ENCODE results near the gene SP8. TPM values are rescaled to one million over a fixed set of nuclear protein-coding genes. Genes with fewer than 3 reads are reported as not detected.
A peak's percentile ranks its signal among the peaks of the same experiment; 100 is the strongest.

Gene SP8
- total RNA-seq, 1 donor from 2014 or later, result 33.7 TPM

DNA sequence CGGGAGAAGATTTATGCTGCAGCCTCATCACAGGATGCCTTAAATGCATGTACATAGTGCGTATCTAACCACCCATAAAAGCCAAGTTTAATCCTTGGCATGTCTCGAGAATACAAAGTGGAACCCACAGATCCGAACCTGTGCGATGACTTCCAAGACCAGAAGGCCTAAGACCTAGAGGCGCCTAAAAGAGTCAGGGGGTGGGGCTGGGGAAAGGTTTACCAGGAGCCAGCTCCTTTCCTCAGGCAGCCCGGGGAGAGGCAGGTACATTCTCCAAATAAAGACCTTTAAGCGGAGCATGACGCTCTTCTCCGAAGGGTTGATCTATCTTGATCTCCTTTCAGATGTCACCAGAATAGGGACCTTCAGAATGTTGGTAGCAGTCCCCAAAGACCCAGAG is 9.7 kb downstream of the SP8 start:
- peaks cover 92% of the 10 kb centered on the region for H3K27me3 Mint-ChIP-seq (ENCODE audit: low read depth)
- peaks cover 57% of the 10 kb centered on the region for H3K4me1 Mint-ChIP-seq
- H3K27ac Mint-ChIP-seq (ENCODE audit: unreplicated experiment), result no peak overlapping the region
- TF ChIP-seq, protein P1, sequence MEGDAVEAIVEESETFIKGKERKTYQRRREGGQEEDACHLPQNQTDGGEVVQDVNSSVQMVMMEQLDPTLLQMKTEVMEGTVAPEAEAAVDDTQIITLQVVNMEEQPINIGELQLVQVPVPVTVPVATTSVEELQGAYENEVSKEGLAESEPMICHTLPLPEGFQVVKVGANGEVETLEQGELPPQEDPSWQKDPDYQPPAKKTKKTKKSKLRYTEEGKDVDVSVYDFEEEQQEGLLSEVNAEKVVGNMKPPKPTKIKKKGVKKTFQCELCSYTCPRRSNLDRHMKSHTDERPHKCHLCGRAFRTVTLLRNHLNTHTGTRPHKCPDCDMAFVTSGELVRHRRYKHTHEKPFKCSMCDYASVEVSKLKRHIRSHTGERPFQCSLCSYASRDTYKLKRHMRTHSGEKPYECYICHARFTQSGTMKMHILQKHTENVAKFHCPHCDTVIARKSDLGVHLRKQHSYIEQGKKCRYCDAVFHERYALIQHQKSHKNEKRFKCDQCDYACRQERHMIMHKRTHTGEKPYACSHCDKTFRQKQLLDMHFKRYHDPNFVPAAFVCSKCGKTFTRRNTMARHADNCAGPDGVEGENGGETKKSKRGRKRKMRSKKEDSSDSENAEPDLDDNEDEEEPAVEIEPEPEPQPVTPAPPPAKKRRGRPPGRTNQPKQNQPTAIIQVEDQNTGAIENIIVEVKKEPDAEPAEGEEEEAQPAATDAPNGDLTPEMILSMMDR (conservative IDR thresholded peaks at IDR 0.05), result no peak
- H3K36me3 Mint-ChIP-seq (ENCODE audit: low read depth), result peaks cover 3% of the 10 kb centered on the region
- no peaks in the 10 kb centered on the region for H3K9me3 Mint-ChIP-seq
- DNase-seq (ENCODE audit: low read depth, low spot score), result no peak
- peak overlapping the region; percentile 87 for H3K4me3 Mint-ChIP-seq

DNA sequence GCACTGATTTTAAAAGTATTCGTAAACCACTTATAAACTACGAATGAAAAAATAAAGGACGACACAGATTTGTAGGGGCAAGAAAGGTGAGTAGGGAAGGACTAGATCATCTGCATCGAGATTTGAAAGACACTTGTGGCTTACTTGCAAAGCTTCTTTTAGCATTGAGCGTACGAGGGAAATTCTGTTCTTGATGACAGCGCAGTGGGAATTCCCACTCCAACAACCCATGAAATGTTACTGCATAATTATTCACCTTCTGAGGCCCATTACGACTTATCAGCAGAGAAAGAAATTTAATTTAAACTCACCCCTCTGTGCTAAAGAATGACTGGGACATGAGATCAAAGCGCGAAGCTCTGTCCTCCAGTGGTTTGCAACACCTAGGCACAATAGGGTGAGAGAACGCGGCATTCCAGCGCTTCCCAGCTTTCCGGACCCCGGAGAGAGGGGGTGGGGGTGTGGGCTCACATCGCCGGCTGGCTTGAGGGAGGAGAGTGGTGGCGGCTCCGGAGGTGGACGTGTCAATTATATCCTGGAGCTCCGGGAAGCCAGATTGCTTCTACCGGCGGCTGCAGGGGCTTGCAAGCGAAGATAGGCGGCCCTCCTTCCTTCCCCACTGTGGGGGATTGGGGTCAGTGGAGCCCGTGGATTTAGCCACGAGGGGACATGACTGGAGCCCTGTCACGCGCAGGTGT is 10.3 kb downstream of the SP8 start:
- Mint-ChIP-seq H3K9me3 (no peaks in the 10 kb centered on the region), H3K36me3 (ENCODE audit: low read depth) (no peaks in the 10 kb centered on the region), H3K4me3 (peak overlapping the region; percentile 87), H3K27ac (ENCODE audit: unreplicated experiment) (no peak overlapping the region), H3K27me3 (ENCODE audit: low read depth) (peaks cover 90% of the 10 kb centered on the region), H3K4me1 (peaks cover 52% of the 10 kb centered on the region)
- TF ChIP-seq, protein P1 (conservative IDR thresholded peaks at IDR 0.05), result no peak
- DNase-seq (ENCODE audit: low read depth, low spot score), result no peak

DNA sequence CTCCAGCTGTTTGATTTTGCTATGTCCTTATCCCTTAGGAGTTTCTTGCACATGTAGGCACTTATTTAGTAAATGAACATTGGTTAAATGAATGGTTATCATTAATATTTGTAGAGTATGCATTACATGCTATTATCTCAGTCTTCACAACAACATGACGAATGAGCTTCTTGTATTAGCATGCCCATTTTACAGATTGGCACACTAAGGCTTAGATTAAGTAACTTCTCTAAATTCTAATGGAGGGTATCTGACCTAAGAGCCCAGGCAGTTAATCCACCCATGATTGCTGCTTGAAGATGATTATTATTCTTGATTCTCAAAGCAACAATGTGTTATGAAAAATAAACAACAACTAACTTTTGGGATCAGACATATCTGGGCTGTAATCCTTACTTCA is 32.7 kb downstream of the SP8 start:
- H3K27ac Mint-ChIP-seq (ENCODE audit: unreplicated experiment), result no peak overlapping the region
- H3K4me3 Mint-ChIP-seq, result no peak overlapping the region
- TF ChIP-seq, protein P1 (conservative IDR thresholded peaks at IDR 0.05), result no peak
- no peaks in the 10 kb centered on the region for H3K9me3 Mint-ChIP-seq
- no peaks in the 10 kb centered on the region for H3K27me3 Mint-ChIP-seq (ENCODE audit: low read depth)
- no peaks in the 10 kb centered on the region for H3K36me3 Mint-ChIP-seq (ENCODE audit: low read depth)
- H3K4me1 Mint-ChIP-seq, result no peaks in the 10 kb centered on the region
- no peak for DNase-seq (ENCODE audit: low read depth, low spot score)

DNA sequence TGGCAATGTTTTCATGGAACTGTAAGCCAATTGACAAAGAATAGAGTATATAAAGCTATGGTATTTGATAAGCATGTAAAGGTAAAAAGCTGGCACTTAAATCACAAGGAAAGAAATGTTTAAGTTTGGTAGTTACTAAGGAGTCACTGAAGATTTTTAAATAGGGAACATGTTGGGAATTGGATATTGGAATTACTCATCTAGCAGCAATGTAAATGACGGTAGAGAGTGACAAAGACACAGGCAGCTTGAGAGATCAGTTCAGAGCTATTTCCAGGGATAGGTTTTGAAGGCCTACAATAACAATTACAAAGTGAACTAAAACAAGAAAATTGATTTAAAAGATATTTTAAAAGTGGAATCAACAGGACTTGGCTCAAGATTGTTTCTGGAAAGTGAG is 36.8 kb downstream of the SP8 start:
- TF ChIP-seq, protein P1 (conservative IDR thresholded peaks at IDR 0.05), result no peak
- H3K4me1 Mint-ChIP-seq, result peaks cover 4% of the 10 kb centered on the region
- H3K9me3 Mint-ChIP-seq, result no peaks in the 10 kb centered on the region
- no peak overlapping the region for H3K4me3 Mint-ChIP-seq
- no peak for DNase-seq (ENCODE audit: low read depth, low spot score)
- no peak overlapping the region for H3K27ac Mint-ChIP-seq (ENCODE audit: unreplicated experiment)
- H3K36me3 Mint-ChIP-seq (ENCODE audit: low read depth), result no peaks in the 10 kb centered on the region
- no peaks in the 10 kb centered on the region for H3K27me3 Mint-ChIP-seq (ENCODE audit: low read depth)

DNA sequence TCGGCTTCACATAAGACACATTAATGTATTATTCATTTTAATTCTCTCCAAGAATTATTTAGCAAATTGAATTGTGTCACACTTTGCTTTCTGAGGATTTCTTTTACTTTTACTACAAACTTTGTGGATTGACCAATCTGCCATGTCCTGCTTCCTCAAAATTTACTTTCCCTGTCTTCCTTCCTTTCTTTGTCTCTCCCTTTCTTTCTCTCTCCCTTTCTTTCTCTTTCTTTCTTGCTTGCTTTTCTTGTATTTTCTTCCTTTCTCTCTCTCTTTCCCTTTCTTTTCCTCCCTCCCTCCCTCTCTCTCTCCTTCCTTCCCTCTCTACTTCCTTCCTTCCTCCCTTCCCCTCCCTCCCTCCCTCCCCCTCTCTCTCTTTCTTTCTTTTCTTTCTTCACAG is 37.8 kb downstream of the SP8 start:
- Mint-ChIP-seq H3K27ac (ENCODE audit: unreplicated experiment) (no peak overlapping the region), H3K27me3 (ENCODE audit: low read depth) (no peaks in the 10 kb centered on the region), H3K4me3 (no peak overlapping the region), H3K4me1 (peaks cover 4% of the 10 kb centered on the region), H3K9me3 (no peaks in the 10 kb centered on the region), H3K36me3 (ENCODE audit: low read depth) (no peaks in the 10 kb centered on the region)
- TF ChIP-seq, protein P1 (conservative IDR thresholded peaks at IDR 0.05), result no peak
- DNase-seq (ENCODE audit: low read depth, low spot score), result no peak
